ENCODE results near the gene PGA3.

DNA sequence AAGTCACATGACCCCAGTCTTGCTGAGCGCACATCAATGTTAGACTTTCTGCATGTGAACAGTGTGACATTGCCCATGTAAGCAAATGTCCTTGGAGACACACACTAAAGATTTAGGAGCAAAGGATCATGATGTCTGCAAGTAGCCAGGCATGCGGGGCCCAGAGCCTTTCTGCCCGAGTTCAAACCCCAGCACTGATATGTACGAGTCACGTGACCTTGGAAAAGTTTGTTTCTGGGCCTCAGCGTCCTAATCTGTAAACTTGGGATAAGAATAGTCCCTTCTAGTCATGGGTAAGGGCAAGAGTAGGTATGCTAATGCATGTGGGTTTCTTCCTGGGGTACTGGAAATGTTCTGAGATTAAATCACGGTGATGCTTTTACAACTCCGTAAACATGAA, 16.8 kb upstream of the PGA3 start:
- TF ChIP-seq BACH1 (IDR thresholded peaks at IDR 0.05; ENCODE audit: low read length), result no peak
- TF ChIP-seq TEAD4 (IDR thresholded peaks at IDR 0.05; ENCODE audit: low read depth, low read length), result no peak
- TF ChIP-seq SP2 (IDR thresholded peaks at IDR 0.05; ENCODE audit: low read length), result no peak
- TF ChIP-seq CTCF (IDR thresholded peaks at IDR 0.05; ENCODE audit: control extremely low read depth in 1 of 3, insufficient read depth in 1 of 3, low read depth in 1 of 3, low read length in 3 of 3), result no peak

All from H1 (cell line).